Limb (tissue), 2 donors: Measurements from ENCODE around the gene C1QTNF9.
"Not testable (repeated sequence)": the region's sequence is repeated elsewhere in the genome, so short reads cannot be mapped to it uniquely, and the experiment has no call there.

Experiments
- DNase-seq, 2 donors: peaks; one replicate each; pipeline ENCODE4 v3.0.0-alpha.2; 2016; ENCODE audit errors: extremely low spot score in 2 of 2

Gene C1QTNF9

GRCh38 chr13:24360106-24360505 is 50.7 kb downstream of the C1QTNF9 start:
- no peak for DNase-seq

GRCh38 chr13:24361113-24361512 is 51.7 kb downstream of the C1QTNF9 start:
- no peak for DNase-seq

- no peak for DNase-seq
Measured at GRCh38 chr13:24361852-24362366, 52.5 kb downstream of the C1QTNF9 start.

- no peak for DNase-seq
Measured at GRCh38 chr13:24362435-24362952, 53.1 kb downstream of the C1QTNF9 start.

GRCh38 chr13:24365191-24365590 is 55.8 kb downstream of the C1QTNF9 start:
- DNase-seq, result no peak

GRCh38 chr13:24366315-24366714 is 56.9 kb downstream of the C1QTNF9 start:
- DNase-seq, result not testable (repeated sequence)

- DNase-seq, result not testable (repeated sequence)
Measured at GRCh38 chr13:24371273-24371672, 61.9 kb downstream of the C1QTNF9 start.
